Ascending aorta (tissue), 2 donors: ENCODE measurements around the gene DLL4. TPM values are rescaled to one million over a fixed set of nuclear protein-coding genes. Genes with fewer than 3 reads are reported as not detected.

ENCODE experiments used
- DNase-seq, 2 donors: peaks; one replicate each; pipeline ENCODE4 v3.0.0-alpha.2; 2019; ENCODE audit warnings: low spot score in 2 of 2
- H3K27ac ChIP-seq, 2 donors: fragments of 200-600 bp; sonication (generic); one replicate each; pipeline ENCODE4 v1.5.1; 2016 to 2017; ENCODE audit warnings: mild to moderate bottlenecking in 1 of 2
- H3K27me3 ChIP-seq: fragments of 200-600 bp; sonication (generic); one replicate; pipeline ENCODE4 v1.5.1; 2017
- H3K36me3 ChIP-seq, 2 donors: fragments of 200-600 bp; sonication (generic); one replicate each; pipeline ENCODE4 v1.5.1; 2016
- H3K4me1 ChIP-seq, 2 donors: fragments of 200-600 bp; sonication (generic); one replicate each; pipeline ENCODE4 v1.5.1; 2016 to 2017; ENCODE audit warnings: mild to moderate bottlenecking in 1 of 2
- H3K4me3 ChIP-seq, 2 donors: fragments of 200-600 bp; sonication (generic); one replicate each; pipeline ENCODE4 v1.5.1; 2016 to 2017; ENCODE audit warnings: mild to moderate bottlenecking in 1 of 2
- H3K9me3 ChIP-seq, 2 donors: fragments of 200-600 bp; sonication (generic); one replicate each; pipeline ENCODE4 v1.5.1; 2016
- CTCF ChIP-seq, 3 experiments: fragments of 200-600 bp in 2 of 3; fragments of 450-650 bp in 1 of 3; sonication (generic) in 2 of 3; IDR thresholded peaks; one replicate each; pipeline ENCODE4 v1.5.1; 2016 to 2019; ENCODE audit warnings: antibody characterized with exemption in 3 of 3, mild to moderate bottlenecking in 1 of 3, moderate library complexity in 1 of 3
- intact Hi-C: fragments of 100-400 bp; cut with DNase I; formaldehyde crosslinking; loops from one replicate; pipeline ENCODE4 v1.15.1; 2023
- total RNA-seq: library from RNA; depleted of rRNA; stranded (reverse); fragments of >200 nt; gene quantifications from one replicate; pipeline ENCODE4 v1.1.0, GENCODE V29; 2016

The DLL4 gene
- total RNA-seq, 1 donor from 2014 or later = 30.2 TPM

GRCh38 chr15:40894681-40895448 is 34.3 kb upstream of the DLL4 start:
- Histone ChIP-seq H3K27me3 (no peaks in the 10 kb centered on the region), H3K4me1 (peaks cover 0 to 13% of the 10 kb centered on the region in 2 donors), H3K36me3 (peaks cover 19 to 30% of the 10 kb centered on the region in 2 donors), H3K9me3 (no peaks in the 10 kb centered on the region), H3K4me3 (peak overlapping the region; percentile 65 to 82), H3K27ac (peak overlapping the region; percentile 85 to 89)
- intact Hi-C loops = loop anchor here (1.0 to 5.0 kb wide), 10 partner anchors 11 to 330 kb away; partner anchors contain the start of genes CCDC32, DNAJC17, GCHFR and INO80
- peak; percentile 18 to 30 (median 29) for TF ChIP-seq CTCF (IDR thresholded peaks at IDR 0.05)
- peak in 1 of 2 donors; percentile 79 for DNase-seq

- DNase-seq = no peak
- Histone ChIP-seq H3K4me3 (no peak overlapping the region), H3K9me3 (no peaks in the 10 kb centered on the region), H3K27me3 (no peaks in the 10 kb centered on the region), H3K36me3 (peaks cover 52 to 68% of the 10 kb centered on the region in 2 donors), H3K4me1 (peaks cover 0 to 13% of the 10 kb centered on the region in 2 donors), H3K27ac (no peak overlapping the region)
- intact Hi-C loops = loop anchor here (5.0 kb wide), 1 partner anchor 333 kb away; the partner anchor contains the start of genes CHP1 and EXD1
- TF ChIP-seq CTCF (IDR thresholded peaks at IDR 0.05) = no peak
These were observed 29.5 kb upstream of the DLL4 start for GRCh38 chr15:40899536-40900207.

GRCh38 chr15:40900256-40901052 is 28.7 kb upstream of the DLL4 start:
- intact Hi-C loops = loop anchor here (5.0 kb wide), 1 partner anchor 332 kb away; the partner anchor contains the start of genes CHP1 and EXD1
- no peak for TF ChIP-seq CTCF (IDR thresholded peaks at IDR 0.05)
- H3K4me1 ChIP-seq = peaks cover 0 to 10% of the 10 kb centered on the region in 2 donors
- H3K9me3 ChIP-seq = no peaks in the 10 kb centered on the region
- no peak for DNase-seq
- no peak overlapping the region for H3K4me3 ChIP-seq
- H3K36me3 ChIP-seq = peaks cover 52 to 68% of the 10 kb centered on the region in 2 donors
- no peaks in the 10 kb centered on the region for H3K27me3 ChIP-seq
- no peak overlapping the region for H3K27ac ChIP-seq

- no peak overlapping the region for H3K4me3 ChIP-seq
- DNase-seq = no peak
- no peak overlapping the region for H3K27ac ChIP-seq
- intact Hi-C loops = loop anchor here (5.0 kb wide), 1 partner anchor 331 kb away; the partner anchor contains the start of genes CHP1 and EXD1
- no peaks in the 10 kb centered on the region for H3K27me3 ChIP-seq
- H3K9me3 ChIP-seq = no peaks in the 10 kb centered on the region
- TF ChIP-seq CTCF (IDR thresholded peaks at IDR 0.05) = no peak
- H3K4me1 ChIP-seq = peaks cover 6 to 12% of the 10 kb centered on the region in 2 donors
- H3K36me3 ChIP-seq = peaks cover 52 to 68% of the 10 kb centered on the region in 2 donors
These were observed 28.1 kb upstream of the DLL4 start for GRCh38 chr15:40901053-40901443.
